GM21367 (cell line): ENCODE measurements around the gene RNF166.
"Not testable (repeated sequence)": the region's sequence is repeated elsewhere in the genome, so short reads cannot be mapped to it uniquely, and the experiment has no call there.

Experiments used
- ATAC-seq: cut with Tn5 transposase; IDR thresholded peaks from one replicate; pipeline ENCODE4 v1.9.1; 2021; ENCODE audit not compliant: unreplicated experiment

The RNF166 gene

GRCh38 chr16:88678224-88678979 lies 27.8 kb downstream of the RNF166 start:
- no peak for ATAC-seq

DNA sequence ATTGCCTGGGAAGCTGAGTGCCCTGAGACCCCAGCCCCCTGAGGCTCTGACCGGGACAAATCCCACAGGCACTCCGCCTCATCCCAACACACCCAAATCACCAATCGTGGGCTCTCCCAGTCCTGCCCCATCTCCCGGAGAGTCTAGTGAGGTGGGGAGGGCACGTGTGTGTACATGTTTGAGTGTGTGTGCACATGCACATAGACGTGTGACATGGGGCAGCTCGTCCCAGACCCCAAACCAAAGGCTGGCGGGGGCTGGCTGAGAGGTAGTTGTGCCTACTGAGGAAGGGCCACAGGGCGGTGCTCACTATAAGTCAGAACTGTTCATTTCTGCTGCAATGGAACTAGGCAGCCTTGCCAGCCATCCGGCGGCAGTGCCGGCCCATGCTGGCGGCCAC lies 28.5 kb downstream of the RNF166 start:
- no peak for ATAC-seq

DNA sequence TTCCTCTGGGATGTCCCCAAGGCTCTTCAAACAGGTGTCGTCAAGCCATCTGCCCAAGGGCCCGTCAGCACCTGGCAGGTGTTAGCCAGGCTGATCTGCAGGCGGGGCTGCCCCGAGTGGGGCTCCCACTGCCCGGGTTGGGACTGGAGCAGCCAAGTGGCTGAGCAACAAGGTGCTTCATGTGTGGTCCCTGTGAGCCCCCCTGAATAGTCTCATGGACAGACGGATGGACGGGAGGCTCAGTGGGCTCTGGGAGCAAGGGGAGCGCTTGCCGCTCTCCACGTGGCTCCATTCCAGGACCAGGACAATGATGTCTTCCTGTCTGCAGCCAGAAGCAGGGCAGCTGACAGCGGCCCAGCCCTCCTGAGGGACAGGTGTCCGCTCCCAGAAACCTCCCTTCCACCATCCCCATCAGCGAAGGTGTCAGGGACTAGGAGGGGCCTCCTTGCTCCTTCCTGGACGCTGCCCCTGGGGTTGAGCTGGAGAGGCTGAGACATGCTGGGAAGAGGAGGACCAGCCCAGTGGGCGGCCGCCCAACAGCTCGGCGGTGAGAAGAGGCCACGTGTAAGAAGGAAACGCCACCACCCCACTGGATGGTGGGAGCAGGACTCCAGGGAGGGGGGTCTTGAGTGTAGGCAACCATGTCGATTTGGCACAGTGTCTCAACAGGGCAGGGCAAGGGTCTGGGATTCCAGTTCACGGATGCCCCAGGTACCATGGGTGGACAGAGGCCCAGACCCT lies 29.5 kb downstream of the RNF166 start:
- ATAC-seq, result no peak

DNA sequence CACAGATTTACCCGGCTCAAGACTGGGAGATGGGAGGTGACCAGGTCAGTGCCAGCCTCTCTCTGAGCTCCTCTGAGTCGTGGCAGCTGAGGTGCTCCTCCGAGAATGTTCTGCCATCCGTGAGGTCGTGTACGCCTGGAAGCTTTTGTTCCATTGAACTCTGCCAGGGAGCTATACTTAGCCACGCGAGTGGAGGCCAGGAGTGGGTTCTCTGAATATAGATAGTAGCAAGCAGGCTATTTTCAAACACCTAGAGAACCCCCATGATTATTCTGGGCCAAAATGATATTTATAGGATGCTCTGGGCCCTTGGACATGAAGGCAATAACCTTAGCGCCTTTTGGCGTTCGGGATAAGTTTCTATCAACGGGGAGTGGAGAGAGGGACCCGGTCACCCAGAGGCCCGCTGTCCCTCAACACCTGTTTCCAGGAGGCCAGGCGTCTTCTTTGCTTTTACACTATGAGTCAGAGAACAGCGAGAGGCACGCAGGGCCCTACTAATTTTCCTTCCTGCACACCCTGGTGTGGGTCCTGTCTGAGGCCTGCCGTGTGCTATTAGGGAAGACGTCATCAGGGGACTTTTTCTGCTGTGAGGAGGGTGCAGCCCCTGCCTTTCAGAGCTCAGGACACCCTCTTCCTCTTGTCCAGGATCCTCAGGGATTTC lies 32.4 kb downstream of the RNF166 start:
- ATAC-seq, result no peak

GRCh38 chr16:88672776-88673175 lies 33.4 kb downstream of the RNF166 start:
- ATAC-seq, result no peak

- ATAC-seq, result no peak
Observed at GRCh38 chr16:88671806-88672205, 34.4 kb downstream of the RNF166 start.

- no peak for ATAC-seq
Observed at GRCh38 chr16:88669980-88670379, 36.2 kb downstream of the RNF166 start.

GRCh38 chr16:88669493-88669892 lies 36.7 kb downstream of the RNF166 start:
- ATAC-seq, result not testable (repeated sequence)

GRCh38 chr16:88667461-88667860 lies 38.7 kb downstream of the RNF166 start:
- no peak for ATAC-seq

- no peak for ATAC-seq
Observed at GRCh38 chr16:88665570-88665969, 40.6 kb downstream of the RNF166 start.

DNA sequence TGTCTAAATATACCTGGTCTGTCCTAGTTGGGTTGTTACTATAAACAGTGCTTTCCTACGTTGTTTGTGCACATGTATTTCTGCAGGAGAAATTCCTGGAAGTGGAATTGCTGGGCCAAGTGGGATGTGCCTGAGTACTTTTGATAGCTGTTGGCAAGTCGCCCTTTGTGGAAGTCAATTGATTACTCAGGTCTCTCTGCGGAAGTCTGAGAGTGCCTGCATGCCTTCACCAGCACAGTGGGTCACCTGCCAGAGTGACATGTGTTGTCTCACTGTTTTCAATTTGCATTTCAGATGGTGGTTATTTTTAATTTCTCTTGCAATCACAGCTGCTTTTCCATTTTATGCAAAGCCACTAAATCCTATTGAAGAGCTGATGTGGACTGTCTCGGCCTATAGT lies 41.1 kb downstream of the RNF166 start:
- ATAC-seq, result no peak

- ATAC-seq, result peak; percentile 85
Observed at GRCh38 chr16:88662843-88663606, 43.2 kb downstream of the RNF166 start, which contains the start of gene MVD. TSS of gene MVD (minus strand) at chr16:88663091. CDS start at chr16:88663080, 11 bp downstream.

GRCh38 chr16:88662222-88662842 lies 43.9 kb downstream of the RNF166 start:
- ATAC-seq, result no peak

- ATAC-seq, result no peak
Observed at GRCh38 chr16:88661468-88661867, 44.7 kb downstream of the RNF166 start.

- no peak for ATAC-seq
Observed at GRCh38 chr16:88659160-88659559, 47.0 kb downstream of the RNF166 start.

DNA sequence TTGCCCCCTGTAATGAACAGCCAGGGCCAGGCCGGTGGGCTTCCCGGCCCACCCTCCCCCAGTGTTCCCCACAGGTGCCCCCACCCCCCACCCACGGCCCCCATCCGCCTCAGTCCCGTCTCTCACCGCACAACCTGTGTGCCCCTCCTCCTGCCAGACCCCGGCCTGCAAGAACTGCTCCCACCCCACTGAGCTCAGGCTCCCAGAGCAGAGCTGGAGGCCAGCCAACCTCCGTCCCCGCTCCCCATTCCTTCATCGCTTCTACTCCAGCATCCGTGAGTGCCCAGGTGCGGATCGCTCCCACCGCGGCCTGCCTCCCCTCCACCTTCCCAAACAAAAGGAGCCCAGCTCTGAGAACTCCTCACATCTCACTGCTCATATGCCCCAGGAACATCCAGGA lies 47.5 kb downstream of the RNF166 start:
- no peak for ATAC-seq

- no peak for ATAC-seq
Observed at GRCh38 chr16:88657371-88657770, 48.8 kb downstream of the RNF166 start.

- no peak for ATAC-seq
Observed at GRCh38 chr16:88656291-88656980, 49.8 kb downstream of the RNF166 start.

DNA sequence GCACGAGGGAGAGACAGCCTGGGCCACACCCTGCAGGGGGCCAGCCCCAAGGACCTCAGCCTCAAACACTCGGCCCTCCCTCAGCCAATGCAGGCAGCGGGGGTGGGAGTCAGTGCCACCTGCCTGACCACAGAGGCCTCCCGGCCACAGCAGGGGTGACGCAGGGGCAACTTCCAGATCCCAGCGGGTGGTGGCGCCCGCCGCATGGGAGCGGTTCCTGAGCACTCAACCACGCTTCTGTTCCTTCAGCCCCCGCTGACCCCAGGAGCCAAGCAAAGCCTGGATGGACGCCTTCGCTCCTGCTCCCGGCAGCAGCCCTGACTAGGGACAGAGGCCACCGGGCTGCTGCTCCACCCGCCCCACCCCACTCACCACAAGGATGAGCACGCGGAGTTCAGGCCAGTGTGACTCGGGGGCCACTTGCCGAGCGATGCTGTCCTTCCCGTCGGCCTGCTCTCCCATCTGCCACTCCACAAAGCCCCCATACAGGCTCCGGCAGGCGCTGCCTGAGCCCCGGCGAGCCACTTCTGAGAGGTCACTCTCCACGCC lies 50.4 kb downstream of the RNF166 start:
- ATAC-seq, result no peak
